K562 (cell line): ENCODE measurements around the gene C10orf95. TPM values are rescaled to one million over a fixed set of nuclear protein-coding genes. Genes with fewer than 3 reads are reported as not detected.

Experiments
- CREB1 ChIP-seq, 2 experiments: sonication (generic) in 1 of 2; formaldehyde crosslinking in 1 of 2; IDR thresholded peaks; 2 replicates each; pipeline versions ENCODE4 v1.6.1 to v1.8.0; 2012 to 2022; ENCODE audit warnings: inconsistent platforms in 1 of 2, mild to moderate bottlenecking in 1 of 2, missing genetic modification reagents in 1 of 2, moderate library complexity in 1 of 2
- CTBP1 ChIP-seq: fragments of 450-650 bp; IDR thresholded peaks from 2 replicates; pipeline ENCODE4 v1.6.1; 2016; ENCODE audit warnings: borderline replicate concordance
- ETV1 ChIP-seq: fragments of 450-650 bp; conservative IDR thresholded peaks from 2 replicates; pipeline ENCODE4 v1.6.1; 2016; ENCODE audit warnings: missing genetic modification characterization, control low read depth, low read depth, missing compliant biosample characterization
- HMGN3 ChIP-seq: IDR thresholded peaks from 2 replicates; pipeline ENCODE4 v1.6.1; 2011; ENCODE audit warnings: borderline replicate concordance, low read depth, mild to moderate bottlenecking, mixed read lengths, low read length; ENCODE audit not compliant: insufficient read length; ENCODE audit errors: extremely low read depth
- NR2C2 ChIP-seq, 2 experiments: fragments of 200-800 bp in 1 of 2; sonication (Bioruptor generic) in 1 of 2; sonication (generic) in 1 of 2; formaldehyde crosslinking in 1 of 2; IDR thresholded peaks; 2 replicates each; pipeline versions ENCODE4 v1.6.1 to v1.8.0; 2016 to 2022; ENCODE audit warnings: mild to moderate bottlenecking in 1 of 2, missing compliant biosample characterization in 1 of 2, missing genetic modification characterization in 1 of 2, missing genetic modification reagents in 1 of 2
- PCBP1 ChIP-seq: fragments of 200-400 bp; formaldehyde crosslinking; IDR thresholded peaks from 2 replicates; pipeline ENCODE4 v1.6.1; 2018; ENCODE audit warnings: mild to moderate bottlenecking, low read depth, low read length; ENCODE audit not compliant: poor library complexity, severe bottlenecking
- RB1 ChIP-seq: fragments of 450-650 bp; IDR thresholded peaks from 2 replicates; pipeline ENCODE4 v1.6.1; 2017; ENCODE audit warnings: low read depth, mild to moderate bottlenecking
- SIX5 ChIP-seq, 2 experiments: IDR thresholded peaks; 2 replicates each; pipeline ENCODE4 v1.6.1; 2011; ENCODE audit warnings: low read length in 2 of 2, borderline replicate concordance in 1 of 2, low read depth in 1 of 2, mild to moderate bottlenecking in 1 of 2, moderate library complexity in 1 of 2; ENCODE audit not compliant: insufficient read depth in 1 of 2
- SUPT5H ChIP-seq: fragments of 450-650 bp; IDR thresholded peaks from 2 replicates; pipeline ENCODE4 v1.6.1; 2016
- TAF1 ChIP-seq: IDR thresholded peaks from 2 replicates; pipeline ENCODE4 v1.6.1; 2011; ENCODE audit warnings: mild to moderate bottlenecking, low read length, moderate library complexity; ENCODE audit not compliant: insufficient read depth, control insufficient read depth, severe bottlenecking; ENCODE audit errors: extremely low read depth
- polyA plus RNA-seq, 8 experiments: library from polyadenylated mRNA; depleted of rRNA in 4 of 8; stranded (reverse) in 5 of 8; unstranded in 3 of 8; fragments of >200 nt; fragmentation: Nextera tagmentation in 2 of 8; fragmentation: Illumina TruSeq in 1 of 8; extraction: Ambion mirVana in 2 of 8; extraction: Trizol in 1 of 8; gene quantifications; 2 replicates each; pipeline versions ENCODE4 v1.2.1 to v1.2.3, GENCODE V29; 2011 to 2014; ENCODE audit warnings: inconsistent platforms in 1 of 8, missing spikeins in 1 of 8
- total RNA-seq, 7 experiments: library from RNA; depleted of rRNA in 6 of 7; stranded (reverse); fragments of >200 nt in 6 of 7; fragmentation: Illumina TruSeq in 2 of 7; extraction: Trizol in 2 of 7; gene quantifications; 2 replicates each; pipeline versions ENCODE4 v1.2.1 to v1.2.3, GENCODE V29; 2011 to 2021; ENCODE audit warnings: low replicate concordance in 1 of 7
- TF ChIP-seq, protein P1 (sequence below), 2 experiments: fragments of 450-650 bp; formaldehyde crosslinking in 1 of 2; IDR thresholded peaks; 2 replicates each; pipeline versions ENCODE4 v1.4.0 to v1.6.1; 2014 to 2020; ENCODE audit warnings: mild to moderate bottlenecking in 2 of 2, borderline replicate concordance in 1 of 2, low read depth in 1 of 2
- TF ChIP-seq, protein P2 (sequence below), 2 experiments: fragments of 450-650 bp; IDR thresholded peaks; 2 replicates each; pipeline ENCODE4 v1.6.1; 2016
- TF ChIP-seq, protein P3 (sequence below): fragments of 450-650 bp; IDR thresholded peaks from 2 replicates; pipeline ENCODE4 v1.6.1; 2016; ENCODE audit warnings: antibody characterized with exemption

The C10orf95 gene
- total and polyA plus RNA-seq, 9 of the 15 experiments (the other 6 are each of a cell fraction or from before 2014, with no cell fraction given), result 0.03 to 0.41 (median 0.17) TPM; not detected in 1

GRCh38 chr10:102420714-102421506, 30.4 kb downstream of the C10orf95 start, which contains the start of gene FBXL15 (continued):
- TF ChIP-seq, protein P1, sequence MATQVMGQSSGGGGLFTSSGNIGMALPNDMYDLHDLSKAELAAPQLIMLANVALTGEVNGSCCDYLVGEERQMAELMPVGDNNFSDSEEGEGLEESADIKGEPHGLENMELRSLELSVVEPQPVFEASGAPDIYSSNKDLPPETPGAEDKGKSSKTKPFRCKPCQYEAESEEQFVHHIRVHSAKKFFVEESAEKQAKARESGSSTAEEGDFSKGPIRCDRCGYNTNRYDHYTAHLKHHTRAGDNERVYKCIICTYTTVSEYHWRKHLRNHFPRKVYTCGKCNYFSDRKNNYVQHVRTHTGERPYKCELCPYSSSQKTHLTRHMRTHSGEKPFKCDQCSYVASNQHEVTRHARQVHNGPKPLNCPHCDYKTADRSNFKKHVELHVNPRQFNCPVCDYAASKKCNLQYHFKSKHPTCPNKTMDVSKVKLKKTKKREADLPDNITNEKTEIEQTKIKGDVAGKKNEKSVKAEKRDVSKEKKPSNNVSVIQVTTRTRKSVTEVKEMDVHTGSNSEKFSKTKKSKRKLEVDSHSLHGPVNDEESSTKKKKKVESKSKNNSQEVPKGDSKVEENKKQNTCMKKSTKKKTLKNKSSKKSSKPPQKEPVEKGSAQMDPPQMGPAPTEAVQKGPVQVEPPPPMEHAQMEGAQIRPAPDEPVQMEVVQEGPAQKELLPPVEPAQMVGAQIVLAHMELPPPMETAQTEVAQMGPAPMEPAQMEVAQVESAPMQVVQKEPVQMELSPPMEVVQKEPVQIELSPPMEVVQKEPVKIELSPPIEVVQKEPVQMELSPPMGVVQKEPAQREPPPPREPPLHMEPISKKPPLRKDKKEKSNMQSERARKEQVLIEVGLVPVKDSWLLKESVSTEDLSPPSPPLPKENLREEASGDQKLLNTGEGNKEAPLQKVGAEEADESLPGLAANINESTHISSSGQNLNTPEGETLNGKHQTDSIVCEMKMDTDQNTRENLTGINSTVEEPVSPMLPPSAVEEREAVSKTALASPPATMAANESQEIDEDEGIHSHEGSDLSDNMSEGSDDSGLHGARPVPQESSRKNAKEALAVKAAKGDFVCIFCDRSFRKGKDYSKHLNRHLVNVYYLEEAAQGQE (IDR thresholded peaks at IDR 0.05; ENCODE audit: borderline replicate concordance), result peak; percentile 95
- TF ChIP-seq, protein P1 (CRISPR knock-in tag; IDR thresholded peaks at IDR 0.05; ENCODE audit: low read depth), result peak; percentile 70; the same call in 1 of the 2 replicates
- TF ChIP-seq NR2C2 (CRISPR knock-in tag; IDR thresholded peaks at IDR 0.05) (no peak), NR2C2 (tag; IDR thresholded peaks at IDR 0.05) (peak; percentile 78; the same call in 1 of the 2 replicates), CTBP1 (peak; percentile 63; the same call in 1 of the 2 replicates), RB1 (peak; percentile 68; the same call in 1 of the 2 replicates), SUPT5H (peak; percentile 31), HMGN3 (peak; percentile 21), CREB1 (IDR thresholded peaks at IDR 0.05) (peak; percentile 13; the same call in 1 of the 2 replicates), CREB1 (CRISPR knock-in tag; IDR thresholded peaks at IDR 0.05) (peak; percentile 64), TAF1 (peak; percentile 67), SIX5 (IDR thresholded peaks at IDR 0.05; ENCODE audit: borderline replicate concordance in 1 of 2, insufficient read depth in 1 of 2, low read depth in 1 of 2, low read length in 2 of 2) (peak in 1 of 2 experiments; percentile 23; a peak in 2 of 4 replicates), PCBP1 (peak; percentile 51), ETV1 (tag) (0 out of 2 replicates have a peak, but pooled peaks have one; percentile 50)
- TF ChIP-seq, protein P2, sequence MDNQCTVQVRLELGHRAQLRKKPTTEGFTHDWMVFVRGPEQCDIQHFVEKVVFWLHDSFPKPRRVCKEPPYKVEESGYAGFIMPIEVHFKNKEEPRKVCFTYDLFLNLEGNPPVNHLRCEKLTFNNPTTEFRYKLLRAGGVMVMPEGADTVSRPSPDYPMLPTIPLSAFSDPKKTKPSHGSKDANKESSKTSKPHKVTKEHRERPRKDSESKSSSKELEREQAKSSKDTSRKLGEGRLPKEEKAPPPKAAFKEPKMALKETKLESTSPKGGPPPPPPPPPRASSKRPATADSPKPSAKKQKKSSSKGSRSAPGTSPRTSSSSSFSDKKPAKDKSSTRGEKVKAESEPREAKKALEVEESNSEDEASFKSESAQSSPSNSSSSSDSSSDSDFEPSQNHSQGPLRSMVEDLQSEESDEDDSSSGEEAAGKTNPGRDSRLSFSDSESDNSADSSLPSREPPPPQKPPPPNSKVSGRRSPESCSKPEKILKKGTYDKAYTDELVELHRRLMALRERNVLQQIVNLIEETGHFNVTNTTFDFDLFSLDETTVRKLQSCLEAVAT (IDR thresholded peaks at IDR 0.05), result peak in 1 of 2 experiments; percentile 100; a peak in 2 of 4 replicates
- TF ChIP-seq, protein P3, sequence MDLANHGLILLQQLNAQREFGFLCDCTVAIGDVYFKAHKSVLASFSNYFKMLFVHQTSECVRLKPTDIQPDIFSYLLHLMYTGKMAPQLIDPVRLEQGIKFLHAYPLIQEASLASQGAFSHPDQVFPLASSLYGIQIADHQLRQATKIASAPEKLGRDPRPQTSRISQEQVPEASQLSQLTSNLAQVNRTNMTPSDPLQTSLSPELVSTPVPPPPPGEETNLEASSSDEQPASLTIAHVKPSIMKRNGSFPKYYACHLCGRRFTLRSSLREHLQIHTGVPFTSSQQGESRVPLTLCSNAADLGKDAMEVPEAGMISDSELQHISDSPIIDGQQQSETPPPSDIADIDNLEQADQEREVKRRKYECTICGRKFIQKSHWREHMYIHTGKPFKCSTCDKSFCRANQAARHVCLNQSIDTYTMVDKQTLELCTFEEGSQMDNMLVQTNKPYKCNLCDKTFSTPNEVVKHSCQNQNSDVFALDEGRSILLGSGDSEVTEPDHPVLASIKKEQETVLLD, result peak; percentile 95
